ENCODE measurements around the gene RAC3. TPM values are rescaled to one million over a fixed set of nuclear protein-coding genes. Genes with fewer than 3 reads are reported as not detected.

The RAC3 gene
- total RNA-seq, 1 donor, result 1.8 TPM

- Histone ChIP-seq H3K4me1 (ENCODE audit: insufficient read depth, low read length) (peaks cover 7% of the 10 kb centered on the region), H3K79me2 (ENCODE audit: insufficient read depth, low read length) (no peaks in the 10 kb centered on the region), H3K27ac (ENCODE audit: low read depth, low read length) (no peak overlapping the region), H3K4me3 (ENCODE audit: insufficient read depth, low read length) (no peak overlapping the region), H3K4me2 (ENCODE audit: insufficient read depth, low read length) (no peak overlapping the region), H4K20me1 (ENCODE audit: insufficient read depth, low read length) (no peaks in the 10 kb centered on the region), H3K27me3 (ENCODE audit: insufficient read depth, low read length) (no peaks in the 10 kb centered on the region), H3K36me3 (ENCODE audit: insufficient read depth, low read length) (peaks cover 5% of the 10 kb centered on the region), H3K9me3 (ENCODE audit: low read depth, low read length) (no peaks in the 10 kb centered on the region), H2AFZ (ENCODE audit: low read length) (no peak overlapping the region)
- no peak for TF ChIP-seq CTCF (IDR thresholded peaks at IDR 0.05; ENCODE audit: extremely low read depth, low read depth, low read length)
- DNase-seq (ENCODE audit: insufficient read length, low spot score, missing footprints), result no peak
Observed at GRCh38 chr17:82042649-82043048, 11.2 kb downstream of the RAC3 start.

GRCh38 chr17:82043507-82043906 is 12.0 kb downstream of the RAC3 start:
- DNase-seq (ENCODE audit: insufficient read length, low spot score, missing footprints), result no peak
- H3K27me3 ChIP-seq (ENCODE audit: insufficient read depth, low read length), result no peaks in the 10 kb centered on the region
- no peaks in the 10 kb centered on the region for H3K9me3 ChIP-seq (ENCODE audit: low read depth, low read length)
- peaks cover 13% of the 10 kb centered on the region for H3K36me3 ChIP-seq (ENCODE audit: insufficient read depth, low read length)
- H3K4me2 ChIP-seq (ENCODE audit: insufficient read depth, low read length), result no peak overlapping the region
- no peak overlapping the region for H3K27ac ChIP-seq (ENCODE audit: low read depth, low read length)
- peaks cover 3% of the 10 kb centered on the region for H3K4me1 ChIP-seq (ENCODE audit: insufficient read depth, low read length)
- H4K20me1 ChIP-seq (ENCODE audit: insufficient read depth, low read length), result no peaks in the 10 kb centered on the region
- TF ChIP-seq CTCF (IDR thresholded peaks at IDR 0.05; ENCODE audit: extremely low read depth, low read depth, low read length), result no peak
- no peaks in the 10 kb centered on the region for H3K79me2 ChIP-seq (ENCODE audit: insufficient read depth, low read length)
- no peak overlapping the region for H2AFZ ChIP-seq (ENCODE audit: low read length)
- H3K4me3 ChIP-seq (ENCODE audit: insufficient read depth, low read length), result no peak overlapping the region

- Histone ChIP-seq H3K79me2 (ENCODE audit: insufficient read depth, low read length) (peaks cover 14% of the 10 kb centered on the region), H2AFZ (ENCODE audit: low read length) (no peak overlapping the region), H3K36me3 (ENCODE audit: insufficient read depth, low read length) (peaks cover 30% of the 10 kb centered on the region), H3K4me2 (ENCODE audit: insufficient read depth, low read length) (no peak overlapping the region), H3K27ac (ENCODE audit: low read depth, low read length) (no peak overlapping the region), H3K27me3 (ENCODE audit: insufficient read depth, low read length) (no peaks in the 10 kb centered on the region), H3K4me3 (ENCODE audit: insufficient read depth, low read length) (no peak overlapping the region), H3K9me3 (ENCODE audit: low read depth, low read length) (no peaks in the 10 kb centered on the region), H4K20me1 (ENCODE audit: insufficient read depth, low read length) (no peaks in the 10 kb centered on the region), H3K4me1 (ENCODE audit: insufficient read depth, low read length) (peaks cover under 1% of the 10 kb centered on the region)
- no peak for DNase-seq (ENCODE audit: insufficient read length, low spot score, missing footprints)
- TF ChIP-seq CTCF (IDR thresholded peaks at IDR 0.05; ENCODE audit: extremely low read depth, low read depth, low read length), result no peak
Observed at GRCh38 chr17:82045936-82046484, 14.5 kb downstream of the RAC3 start.

- no peak for TF ChIP-seq CTCF (IDR thresholded peaks at IDR 0.05; ENCODE audit: extremely low read depth, low read depth, low read length)
- no peaks in the 10 kb centered on the region for H4K20me1 ChIP-seq (ENCODE audit: insufficient read depth, low read length)
Observed at GRCh38 chr17:82046903-82047302, 15.4 kb downstream of the RAC3 start.

More at GRCh38 chr17:82046903-82047302, 15.4 kb downstream of the RAC3 start:
- no peaks in the 10 kb centered on the region for H3K4me1 ChIP-seq (ENCODE audit: insufficient read depth, low read length)
- H3K9me3 ChIP-seq (ENCODE audit: low read depth, low read length), result no peaks in the 10 kb centered on the region
- H3K36me3 ChIP-seq (ENCODE audit: insufficient read depth, low read length), result peaks cover 30% of the 10 kb centered on the region
- DNase-seq (ENCODE audit: insufficient read length, low spot score, missing footprints), result no peak
- H2AFZ ChIP-seq (ENCODE audit: low read length), result no peak overlapping the region
- H3K79me2 ChIP-seq (ENCODE audit: insufficient read depth, low read length), result peaks cover 18% of the 10 kb centered on the region
- H3K27me3 ChIP-seq (ENCODE audit: insufficient read depth, low read length), result no peaks in the 10 kb centered on the region
- no peak overlapping the region for H3K4me3 ChIP-seq (ENCODE audit: insufficient read depth, low read length)
- H3K4me2 ChIP-seq (ENCODE audit: insufficient read depth, low read length), result no peak overlapping the region
- no peak overlapping the region for H3K27ac ChIP-seq (ENCODE audit: low read depth, low read length)

Measured in osteoblast (primary cell).